GM10248 (cell line): ENCODE measurements around the gene ATP6V1G2.

Experiments used
- CTCF ChIA-PET: fragments of 300-600 bp; sonication (Branson Sonifier 250); formaldehyde crosslinking; extraction: SDS; loops from one replicate; lab custom pipeline; 2021; ENCODE audit warnings: antibody characterized with exemption; lab: Yijun Ruan, JAX
- POLR2A ChIA-PET: fragments of 350-650 bp; sonication (Branson Sonifier 250); formaldehyde crosslinking; extraction: SDS; loops from one replicate; lab custom pipeline; 2020; ENCODE audit warnings: antibody characterized with exemption; lab: Yijun Ruan, JAX
- DNase-seq: peaks from one replicate; pipeline ENCODE4 v3.0.0; 2012; ENCODE audit errors: extremely low spot score
- TF ChIP-seq, protein P1 (sequence below): IDR thresholded peaks from 2 replicates; pipeline ENCODE4 v1.5.1; 2012; ENCODE audit warnings: mild to moderate bottlenecking, low read depth; ENCODE audit errors: extremely low read depth, missing control alignments, control extremely low read depth

Gene ATP6V1G2

DNA sequence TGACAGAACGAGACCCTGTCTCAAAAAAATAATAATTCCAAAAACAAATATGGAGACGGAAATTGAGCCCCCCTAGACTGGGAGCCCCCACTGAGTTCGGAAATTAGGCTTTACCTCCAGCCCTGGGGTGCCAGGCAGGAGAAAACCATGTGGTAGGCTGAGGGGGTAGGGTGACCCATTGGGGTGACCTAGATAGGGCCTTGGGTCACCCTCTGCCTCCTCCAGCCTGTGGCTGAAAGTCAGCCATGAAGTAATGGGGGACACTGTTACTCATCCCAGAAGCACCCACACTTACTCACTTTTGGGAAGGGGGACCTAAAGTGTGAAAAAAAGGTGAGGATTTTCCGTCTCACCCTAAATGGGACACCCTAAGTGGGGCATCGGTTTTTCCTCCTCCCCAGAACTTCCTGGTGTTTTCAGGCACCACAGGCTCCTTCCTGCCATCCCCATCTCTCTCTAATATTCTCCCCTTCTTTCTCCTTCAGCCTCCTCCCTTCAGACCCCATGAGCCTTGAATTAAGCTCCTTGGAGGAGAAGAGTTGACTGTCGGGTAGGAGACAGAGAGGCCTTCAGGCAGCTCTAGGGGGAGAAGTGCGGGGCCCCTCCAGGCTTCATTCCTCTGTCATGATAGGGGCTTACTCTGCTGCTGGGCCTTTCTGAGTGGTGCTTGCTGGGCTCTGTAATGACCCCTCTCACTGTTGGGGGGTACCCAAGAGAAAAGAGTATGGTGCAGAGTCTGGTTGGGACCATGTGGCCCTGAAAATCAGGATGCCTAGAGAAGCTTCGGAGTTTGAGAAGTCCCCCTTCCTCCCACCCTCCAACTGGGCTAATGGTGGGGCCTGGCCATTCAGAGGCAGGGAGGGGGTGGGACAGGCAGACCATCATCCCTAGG lies 33.4 kb upstream of the ATP6V1G2 start:
- POLR2A ChIA-PET, result interaction anchor here (0.6 to 7.1 kb wide), 6 partner anchors 9 to 965 kb away, joined by 3 to 94 read pairs (median 38); partner anchors contain the start of genes ATP6V1G2, NCR3 and NFKBIL1
- TF ChIP-seq, protein P1, sequence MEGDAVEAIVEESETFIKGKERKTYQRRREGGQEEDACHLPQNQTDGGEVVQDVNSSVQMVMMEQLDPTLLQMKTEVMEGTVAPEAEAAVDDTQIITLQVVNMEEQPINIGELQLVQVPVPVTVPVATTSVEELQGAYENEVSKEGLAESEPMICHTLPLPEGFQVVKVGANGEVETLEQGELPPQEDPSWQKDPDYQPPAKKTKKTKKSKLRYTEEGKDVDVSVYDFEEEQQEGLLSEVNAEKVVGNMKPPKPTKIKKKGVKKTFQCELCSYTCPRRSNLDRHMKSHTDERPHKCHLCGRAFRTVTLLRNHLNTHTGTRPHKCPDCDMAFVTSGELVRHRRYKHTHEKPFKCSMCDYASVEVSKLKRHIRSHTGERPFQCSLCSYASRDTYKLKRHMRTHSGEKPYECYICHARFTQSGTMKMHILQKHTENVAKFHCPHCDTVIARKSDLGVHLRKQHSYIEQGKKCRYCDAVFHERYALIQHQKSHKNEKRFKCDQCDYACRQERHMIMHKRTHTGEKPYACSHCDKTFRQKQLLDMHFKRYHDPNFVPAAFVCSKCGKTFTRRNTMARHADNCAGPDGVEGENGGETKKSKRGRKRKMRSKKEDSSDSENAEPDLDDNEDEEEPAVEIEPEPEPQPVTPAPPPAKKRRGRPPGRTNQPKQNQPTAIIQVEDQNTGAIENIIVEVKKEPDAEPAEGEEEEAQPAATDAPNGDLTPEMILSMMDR, result no peak
- no peak for DNase-seq
- CTCF ChIA-PET, result interaction anchor here (0.9 to 54.8 kb wide), 12 partner anchors 12 to 87 kb away, joined by 3 to 2725 read pairs (median 4); partner anchors contain the start of genes AIF1, APOM, ATP6V1G2 and DDX39B

DNA sequence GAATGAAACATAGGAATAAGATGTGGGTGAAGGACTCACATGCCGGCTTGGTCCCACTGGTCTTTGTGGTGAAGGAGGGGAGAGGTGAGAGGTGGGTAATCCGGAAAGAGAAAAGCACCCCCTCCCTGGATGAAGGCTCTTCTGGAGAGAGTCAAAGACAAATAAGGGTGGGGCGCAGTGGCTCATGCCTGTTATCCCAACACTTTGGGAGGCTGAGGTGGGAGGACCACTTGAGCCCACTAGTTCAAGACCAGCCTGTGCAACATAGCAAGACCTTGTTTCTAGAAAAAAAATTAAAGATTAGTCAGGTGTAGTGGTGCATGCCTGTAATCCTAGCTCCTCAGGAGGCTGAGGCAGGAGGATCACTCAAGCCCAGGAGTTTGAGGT lies 32.7 kb upstream of the ATP6V1G2 start:
- ChIA-PET CTCF (interaction anchor here (1.2 to 54.8 kb wide), 4 partner anchors 13 to 86 kb away, joined by 4 to 2725 read pairs (median 1370); partner anchors contain the start of genes AIF1, ATP6V1G2, DDX39B and LST1), POLR2A (interaction anchor here (1.0 to 7.1 kb wide), 6 partner anchors 8 to 38 kb away, joined by 3 to 94 read pairs (median 36); partner anchors contain the start of genes ATP6V1G2, NCR3 and NFKBIL1)
- TF ChIP-seq, protein P1, result no peak
- DNase-seq, result no peak

DNA sequence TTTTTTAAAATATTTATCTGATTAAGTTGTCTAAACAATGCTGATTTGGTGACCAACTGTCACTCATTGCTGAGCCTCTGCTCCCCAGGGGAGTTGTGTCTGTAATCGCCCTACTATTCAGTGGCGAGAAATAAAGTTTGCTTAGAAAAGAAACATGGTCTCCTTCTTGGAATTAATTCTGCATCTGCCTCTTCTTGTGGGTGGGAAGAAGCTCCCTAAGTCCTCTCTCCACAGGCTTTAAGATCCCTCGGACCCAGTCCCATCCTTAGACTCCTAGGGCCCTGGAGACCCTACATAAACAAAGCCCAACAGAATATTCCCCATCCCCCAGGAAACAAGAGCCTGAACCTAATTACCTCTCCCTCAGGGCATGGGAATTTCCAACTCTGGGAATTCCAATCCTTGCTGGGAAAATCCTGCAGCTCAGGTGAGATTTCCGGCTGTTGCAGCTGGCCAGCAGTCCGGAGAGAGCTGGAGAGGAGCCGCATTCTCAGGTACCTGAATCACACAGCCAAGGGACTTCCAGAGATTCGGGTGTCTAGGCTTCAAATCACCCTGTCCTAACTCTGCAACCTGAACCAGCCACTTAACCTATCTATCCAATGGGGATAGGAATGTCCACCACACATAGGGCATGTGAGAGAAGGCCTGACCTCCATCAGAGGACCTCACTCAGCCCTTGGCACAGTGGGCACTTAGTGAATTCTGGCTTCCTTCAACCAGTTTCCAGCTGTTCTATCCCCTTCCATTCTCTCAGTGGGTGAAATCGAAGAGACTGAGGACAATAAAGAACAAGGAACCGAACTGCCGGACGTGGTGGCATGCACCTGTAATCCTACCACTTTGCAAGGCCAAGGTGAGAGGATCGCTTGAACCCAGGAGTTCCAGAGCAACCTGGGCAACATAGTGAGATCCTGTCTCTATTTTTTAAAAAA lies 32.0 kb upstream of the ATP6V1G2 start:
- POLR2A ChIA-PET, result interaction anchor here (0.8 to 7.1 kb wide), 6 partner anchors 15 to 37 kb away, joined by 3 to 94 read pairs (median 35); partner anchors contain the start of genes ATP6V1G2, NCR3 and NFKBIL1

DNA sequence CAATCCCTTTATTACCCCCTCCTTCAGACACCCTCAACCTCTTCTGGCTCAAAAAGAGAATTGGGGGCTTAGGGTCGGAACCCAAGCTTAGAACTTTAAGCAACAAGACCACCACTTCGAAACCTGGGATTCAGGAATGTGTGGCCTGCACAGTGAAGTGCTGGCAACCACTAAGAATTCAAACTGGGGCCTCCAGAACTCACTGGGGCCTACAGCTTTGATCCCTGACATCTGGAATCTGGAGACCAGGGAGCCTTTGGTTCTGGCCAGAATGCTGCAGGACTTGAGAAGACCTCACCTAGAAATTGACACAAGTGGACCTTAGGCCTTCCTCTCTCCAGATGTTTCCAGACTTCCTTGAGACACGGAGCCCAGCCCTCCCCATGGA lies 31.2 kb upstream of the ATP6V1G2 start:
- TF ChIP-seq, protein P1, result no peak
- ChIA-PET POLR2A (interaction anchor here (0.5 to 7.1 kb wide), 10 partner anchors 9 to 285 kb away, joined by 3 to 94 read pairs (median 10); partner anchors contain the start of genes ATP6V1G2, LST1, NCR3 and NEU1), CTCF (interaction anchor here (0.9 to 54.8 kb wide), 3 partner anchors 13 to 84 kb away, joined by 3 to 2725 read pairs (median 2725); partner anchors contain the start of genes ATP6V1G2, DDX39B, LST1 and LTA)
- no peak for DNase-seq

More for the DNA sequence above, 32.0 kb upstream of the ATP6V1G2 start:
- DNase-seq, result no peak
- TF ChIP-seq, protein P1, result no peak
- CTCF ChIA-PET, result interaction anchor here (0.9 to 54.8 kb wide), 5 partner anchors 14 to 85 kb away, joined by 3 to 2725 read pairs (median 15); partner anchors contain the start of genes AIF1, ATP6V1G2, DDX39B and LST1

DNA sequence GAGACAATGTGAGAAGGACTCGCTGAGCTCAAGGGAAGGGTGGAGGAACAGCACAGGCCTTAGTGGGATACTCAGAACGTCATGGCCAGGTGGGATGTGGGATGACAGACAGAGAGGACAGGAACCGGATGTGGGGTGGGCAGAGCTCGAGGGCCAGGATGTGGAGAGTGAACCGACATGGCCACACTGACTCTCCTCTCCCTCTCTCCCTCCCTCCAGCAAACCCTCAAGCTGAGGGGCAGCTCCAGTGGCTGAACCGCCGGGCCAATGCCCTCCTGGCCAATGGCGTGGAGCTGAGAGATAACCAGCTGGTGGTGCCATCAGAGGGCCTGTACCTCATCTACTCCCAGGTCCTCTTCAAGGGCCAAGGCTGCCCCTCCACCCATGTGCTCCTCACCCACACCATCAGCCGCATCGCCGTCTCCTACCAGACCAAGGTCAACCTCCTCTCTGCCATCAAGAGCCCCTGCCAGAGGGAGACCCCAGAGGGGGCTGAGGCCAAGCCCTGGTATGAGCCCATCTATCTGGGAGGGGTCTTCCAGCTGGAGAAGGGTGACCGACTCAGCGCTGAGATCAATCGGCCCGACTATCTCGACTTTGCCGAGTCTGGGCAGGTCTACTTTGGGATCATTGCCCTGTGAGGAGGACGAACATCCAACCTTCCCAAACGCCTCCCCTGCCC lies 30.6 kb upstream of the ATP6V1G2 start:
- ChIA-PET POLR2A (interaction anchor here (0.5 to 7.1 kb wide), 12 partner anchors 9 to 286 kb away, joined by 3 to 94 read pairs (median 7); partner anchors contain the start of genes AIF1, ATP6V1G2, DDX39B and LST1), CTCF (interaction anchor here (39.5 to 54.8 kb wide), 2 partner anchors 12 to 15 kb away, joined by 2725 read pairs; partner anchors contain the start of genes ATP6V1G2, DDX39B, LST1 and LTA)
- TF ChIP-seq, protein P1, result no peak
- DNase-seq, result no peak
